Small intestine (tissue), 7 donors: ENCODE results near the gene CYB5D1. TPM values are rescaled to one million over a fixed set of nuclear protein-coding genes. Genes with fewer than 3 reads are reported as not detected.

Experiments
- DNase-seq, 2 donors: peaks; one replicate each; pipeline versions ENCODE4 v3.0.0 to v3.0.0-alpha.2; 2013
- FAIRE-seq: peaks from 2 replicates; lab custom pipeline; 2012; peaks lifted over from hg19 to GRCh38; lab: Jason Lieb, UNC
- H3K27ac ChIP-seq, 3 donors: one replicate each; pipeline ENCODE4 v1.5.1; 2013; ENCODE audit warnings: low read length in 2 of 3, mild to moderate bottlenecking in 2 of 3, control low read depth in 1 of 3, inconsistent platforms in 1 of 3, low read depth in 1 of 3, moderate library complexity in 1 of 3
- H3K27me3 ChIP-seq, 3 donors: one replicate each; pipeline ENCODE4 v1.6.1; 2013; ENCODE audit warnings: low read length in 3 of 3, inconsistent platforms in 1 of 3; ENCODE audit not compliant: control insufficient read depth in 3 of 3, insufficient read depth in 3 of 3
- H3K36me3 ChIP-seq, 3 donors: one replicate each; pipeline ENCODE4 v1.6.1; 2013; ENCODE audit warnings: low read length in 3 of 3, inconsistent platforms in 1 of 3, low read depth in 1 of 3, mild to moderate bottlenecking in 1 of 3, moderate library complexity in 1 of 3; ENCODE audit not compliant: control insufficient read depth in 3 of 3, insufficient read depth in 2 of 3
- H3K4me1 ChIP-seq, 3 donors: one replicate each; pipeline ENCODE4 v1.6.1; 2013; ENCODE audit warnings: low read length in 2 of 3, inconsistent platforms in 1 of 3, low read depth in 1 of 3, mild to moderate bottlenecking in 1 of 3, moderate library complexity in 1 of 3; ENCODE audit not compliant: control insufficient read depth in 3 of 3, insufficient read depth in 2 of 3
- H3K4me3 ChIP-seq, 3 donors: one replicate each; pipeline ENCODE4 v1.5.1; 2013; ENCODE audit warnings: low read length in 3 of 3, control low read depth in 1 of 3, inconsistent platforms in 1 of 3, low read depth in 1 of 3, mild to moderate bottlenecking in 1 of 3, moderate library complexity in 1 of 3
- H3K9me3 ChIP-seq, 2 donors: one replicate each; pipeline ENCODE4 v1.6.1; 2013; ENCODE audit warnings: low read depth in 1 of 2, low read length in 1 of 2; ENCODE audit not compliant: control insufficient read depth in 2 of 2, insufficient read depth in 1 of 2
- WGBS, 3 donors: extraction: QIAGEN DNeasy Blood & Tissue Kit; methylation state at CpG; one replicate each; pipeline ENCODE4 v1.1.7; 2013; 5-methylcytosine and 5-hydroxymethylcytosine counted together
- polyA plus RNA-seq, 4 donors: library from polyadenylated mRNA; stranded (reverse) in 3 of 4; unstranded in 1 of 4; fragments of 200-250 nt in 3 of 4; fragments of 120-200 nt in 1 of 4; gene quantifications; one replicate each; pipeline versions ENCODE4 v1.2.1 to v1.2.3, GENCODE V29; 2013
- donor health status: healthy with polysubstance abuse.
- donor health status: control.
- donor health status: control.
- donor health status: Bipolar disorder and iron deficiency.
- donor health status: healthy.

The CYB5D1 gene
- polyA plus RNA-seq, 4 donors = 4.9 to 13.0 (median 6.4) TPM

GRCh38 chr17:7887482-7888183 is 29.8 kb downstream of the CYB5D1 start:
- FAIRE-seq (no peak), DNase-seq (peak; percentile 92 to 96)
- 0 to 1% (median 1%) methylated on average over 26 to 35 of the region's 35 CpGs for WGBS, 3 donors
- Histone ChIP-seq H3K4me3 (peak overlapping the region; percentile 36 to 87 (median 43)), H3K27me3 (no peaks in the 10 kb centered on the region), H3K36me3 (peaks cover 2 to 30% (median 4%) of the 10 kb centered on the region in 3 donors), H3K27ac (peak overlapping the region; percentile 68 to 97 (median 91)), H3K9me3 (no peaks in the 10 kb centered on the region), H3K4me1 (peaks cover 5 to 48% (median 23%) of the 10 kb centered on the region in 3 donors)

GRCh38 chr17:7888184-7888920 is 30.5 kb downstream of the CYB5D1 start, which contains the start of gene CHD3:
TSS of gene CHD3 (plus strand) at chr17:7888789. CDS start at chr17:7889001, 212 bp downstream.
- H3K4me1 ChIP-seq = peaks cover 3 to 41% (median 20%) of the 10 kb centered on the region in 3 donors
- peak; percentile 25 to 35 for DNase-seq
- WGBS, 3 donors = 9 to 21% (median 16%) methylated on average over 18 of the region's 18 CpGs

DNA sequence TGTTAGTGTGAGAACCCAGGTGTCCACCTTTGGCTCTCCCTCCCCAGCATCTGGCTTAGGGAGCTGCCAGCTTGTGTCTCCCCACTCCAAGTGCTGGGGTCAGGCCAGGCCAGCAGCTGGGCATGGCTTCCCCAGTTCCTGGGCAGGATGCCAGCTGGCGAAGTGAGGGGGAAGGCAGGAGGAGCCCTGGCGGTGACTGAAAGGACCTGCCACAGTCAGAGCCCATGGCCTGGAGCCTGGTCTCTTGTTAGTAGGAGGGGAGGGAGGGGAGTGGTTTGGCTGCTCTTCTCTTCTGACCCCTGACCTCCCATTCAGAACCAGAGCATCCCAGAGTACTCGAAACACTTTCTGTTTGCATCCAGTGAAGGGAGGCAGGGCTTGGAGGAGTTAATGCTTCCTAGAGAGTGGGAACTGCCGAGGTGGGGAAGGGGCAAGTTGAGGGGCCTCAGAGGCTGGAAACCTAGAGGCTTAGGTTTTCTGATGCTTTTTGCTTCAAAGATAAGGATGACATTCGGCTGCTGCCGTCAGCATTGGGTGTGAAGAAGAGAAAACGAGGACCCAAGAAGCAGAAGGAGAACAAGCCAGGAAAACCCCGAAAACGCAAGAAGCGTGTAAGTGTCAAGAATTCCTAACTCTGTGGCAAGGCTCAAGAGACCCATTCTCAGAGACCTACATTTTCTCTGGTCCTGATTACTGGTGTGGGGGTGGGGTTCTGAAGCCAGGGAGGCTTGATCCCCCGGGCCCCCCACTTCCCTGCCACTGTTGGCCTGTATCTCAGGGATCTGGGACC is 31.6 kb downstream of the CYB5D1 start:
- H3K27me3 ChIP-seq = no peaks in the 10 kb centered on the region
- H3K4me1 ChIP-seq = peaks cover 3 to 34% (median 20%) of the 10 kb centered on the region in 3 donors
- peak; percentile 82 to 94 for DNase-seq
- 28 to 43% (median 43%) methylated on average over 11 of the region's 11 CpGs for WGBS, 3 donors
- H3K9me3 ChIP-seq = no peaks in the 10 kb centered on the region
- peaks cover 6 to 44% (median 8%) of the 10 kb centered on the region in 3 donors for H3K36me3 ChIP-seq
- no peak for FAIRE-seq
- peak overlapping the region; percentile 22 to 97 (median 91) for H3K27ac ChIP-seq
- H3K4me3 ChIP-seq = no peak overlapping the region

More at GRCh38 chr17:7888184-7888920, 30.5 kb downstream of the CYB5D1 start, which contains the start of gene CHD3:
- Histone ChIP-seq H3K4me3 (peak within 1 kb of the TSS; percentile 36 to 87 (median 43)), H3K27me3 (no peaks in the 10 kb centered on the region), H3K27ac (peak within 1 kb of the TSS; percentile 68 to 97 (median 91)), H3K36me3 (peaks cover 4 to 34% (median 6%) of the 10 kb centered on the region in 3 donors), H3K9me3 (no peaks in the 10 kb centered on the region)
- no peak for FAIRE-seq

- 85 to 94% (median 91%) methylated on average over 15 of the region's 15 CpGs for WGBS, 3 donors
- H3K36me3 ChIP-seq = peaks cover 11 to 73% (median 12%) of the 10 kb centered on the region in 3 donors
Measured at GRCh38 chr17:7893187-7893880, 35.5 kb downstream of the CYB5D1 start.

DNA sequence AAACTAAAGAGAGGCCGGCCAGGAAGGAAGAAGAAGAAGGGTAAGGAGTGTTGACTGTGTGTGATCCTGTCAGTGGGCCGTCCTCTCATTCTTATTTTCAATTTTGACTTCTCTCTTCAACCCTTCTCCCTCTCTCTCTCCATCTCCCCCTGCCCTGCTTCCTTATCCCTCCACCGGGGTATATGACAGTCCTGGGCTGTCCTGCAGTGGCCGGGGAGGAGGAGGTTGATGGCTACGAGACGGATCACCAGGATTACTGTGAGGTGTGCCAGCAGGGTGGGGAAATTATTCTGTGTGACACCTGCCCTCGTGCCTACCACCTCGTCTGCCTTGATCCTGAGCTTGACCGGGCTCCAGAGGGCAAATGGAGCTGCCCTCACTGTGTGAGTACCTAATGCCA is 36.4 kb downstream of the CYB5D1 start:
- H3K27ac ChIP-seq = no peak overlapping the region
- H3K9me3 ChIP-seq = no peaks in the 10 kb centered on the region
- H3K27me3 ChIP-seq = no peaks in the 10 kb centered on the region
- H3K4me1 ChIP-seq = peaks cover 2 to 14% (median 6%) of the 10 kb centered on the region in 3 donors
- WGBS, 3 donors = 87 to 92% (median 90%) methylated on average over 9 of the region's 9 CpGs
- H3K4me3 ChIP-seq = no peak overlapping the region
- DNase-seq (no peak), FAIRE-seq (no peak)
- peaks cover 11 to 82% (median 13%) of the 10 kb centered on the region in 3 donors for H3K36me3 ChIP-seq

More at GRCh38 chr17:7893187-7893880, 35.5 kb downstream of the CYB5D1 start:
- H3K4me1 ChIP-seq = peaks cover 3 to 22% (median 14%) of the 10 kb centered on the region in 3 donors
- no peak overlapping the region for H3K4me3 ChIP-seq
- DNase-seq (no peak), FAIRE-seq (no peak)
- no peaks in the 10 kb centered on the region for H3K9me3 ChIP-seq
- H3K27me3 ChIP-seq = no peaks in the 10 kb centered on the region
- no peak overlapping the region for H3K27ac ChIP-seq

DNA sequence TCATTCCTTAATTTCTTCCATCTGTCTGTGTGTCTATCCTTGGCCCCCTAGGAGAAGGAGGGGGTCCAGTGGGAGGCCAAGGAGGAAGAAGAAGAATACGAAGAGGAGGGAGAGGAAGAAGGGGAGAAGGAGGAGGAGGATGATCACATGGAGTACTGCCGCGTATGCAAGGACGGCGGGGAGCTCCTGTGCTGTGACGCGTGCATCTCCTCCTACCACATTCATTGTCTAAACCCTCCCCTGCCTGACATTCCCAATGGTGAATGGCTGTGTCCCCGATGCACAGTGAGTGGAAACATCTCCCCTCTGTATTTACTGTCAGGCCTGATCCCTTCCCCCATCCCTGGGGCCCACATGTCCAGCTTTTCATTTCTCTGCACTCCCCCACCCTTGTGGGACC is 37.1 kb downstream of the CYB5D1 start:
- H3K36me3 ChIP-seq = peaks cover 14 to 84% (median 15%) of the 10 kb centered on the region in 3 donors
- peaks cover 0 to 7% (median 0%) of the 10 kb centered on the region in 3 donors for H3K4me1 ChIP-seq

GRCh38 chr17:7897090-7897489 is 39.3 kb downstream of the CYB5D1 start:
- DNase-seq (no peak), FAIRE-seq (no peak)
- WGBS, 3 donors = 89% methylated on average over 13 of the region's 13 CpGs
- Histone ChIP-seq H3K27ac (no peak overlapping the region), H3K4me3 (no peak overlapping the region), H3K9me3 (no peaks in the 10 kb centered on the region), H3K27me3 (no peaks in the 10 kb centered on the region), H3K4me1 (peaks cover 0 to 5% (median 0%) of the 10 kb centered on the region in 3 donors), H3K36me3 (peaks cover 14 to 82% (median 18%) of the 10 kb centered on the region in 3 donors)

More for the DNA sequence above, 37.1 kb downstream of the CYB5D1 start:
- no peak for FAIRE-seq
- Histone ChIP-seq H3K4me3 (no peak overlapping the region), H3K27me3 (no peaks in the 10 kb centered on the region), H3K9me3 (no peaks in the 10 kb centered on the region), H3K27ac (no peak overlapping the region)
- 91 to 95% (median 92%) methylated on average over 8 of the region's 8 CpGs for WGBS, 3 donors
- DNase-seq = no peak
